Activated CD8-positive, alpha-beta memory T cell treated with anti-CD3 and anti-CD28 coated beads, Interleukin-2, amount 10 ng/mL, durations not matched to agents 7 days and 5 days (primary cell): ENCODE data around the gene RNF126. TPM values are rescaled to one million over a fixed set of nuclear protein-coding genes. Genes with fewer than 3 reads are reported as not detected.

Experiments used
- ATAC-seq: fragments of 150-1000 bp; cut with Tn5 transposase; one replicate; pipeline ENCODE4 v1.10.0; 2021; ENCODE audit warnings: moderate library complexity
- CTCF ChIA-PET: fragments of 350-600 bp; sonication (Branson Sonifier 250); formaldehyde crosslinking; loops from one replicate; lab custom pipeline; 2021; ENCODE audit warnings: antibody characterized with exemption; lab: Charles Lee
- DNase-seq: peaks from one replicate; pipeline ENCODE4 v3.0.0-alpha.2; 2020
- H3K27ac Mint-ChIP-seq: one replicate; pipeline ENCODE4 v1.8.0; 2021; ENCODE audit warnings: mild to moderate bottlenecking, mixed read lengths
- H3K27me3 Mint-ChIP-seq: one replicate; pipeline ENCODE4 v1.8.0; 2021; ENCODE audit warnings: mixed read lengths
- H3K36me3 Mint-ChIP-seq: one replicate; pipeline ENCODE4 v1.8.0; 2021; ENCODE audit warnings: mild to moderate bottlenecking, mixed read lengths
- H3K4me1 Mint-ChIP-seq: one replicate; pipeline ENCODE4 v1.8.0; 2021; ENCODE audit warnings: mixed read lengths
- H3K4me3 Mint-ChIP-seq: one replicate; pipeline ENCODE4 v1.8.0; 2021; ENCODE audit warnings: mild to moderate bottlenecking, moderate library complexity, mixed read lengths
- H3K9me3 Mint-ChIP-seq: one replicate; pipeline ENCODE4 v1.8.0; 2022; ENCODE audit warnings: low read depth, mixed read lengths
- total RNA-seq, 2 experiments: library from RNA; stranded (reverse); gene quantifications; one replicate each; pipeline ENCODE4 v1.2.3, GENCODE V29; 2021

RNF126 gene
- total RNA-seq, 2 experiments from 2014 or later: 76.9 to 83.0 TPM

GRCh38 chr19:695352-695949 is 32.4 kb upstream of the RNF126 start, which contains the start of gene PRSS57:
TSS of gene PRSS57 (minus strand) at chr19:695452. CDS start at chr19:695430, 22 bp downstream.
- Mint-ChIP-seq H3K36me3 (no peaks in the 10 kb centered on the region), H3K4me1 (peaks cover 9% of the 10 kb centered on the region), H3K27me3 (peaks cover 14% of the 10 kb centered on the region), H3K4me3 (no peak within 1 kb of the TSS), H3K27ac (no peak within 1 kb of the TSS), H3K9me3 (no peaks in the 10 kb centered on the region)
- no peak for DNase-seq
- peak; percentile 30 for ATAC-seq
- CTCF ChIA-PET: interaction anchor here (0.6 kb wide), 1 partner anchor 228 kb away, joined by 4 read pairs; no protein-coding TSS in a partner anchor

- Mint-ChIP-seq H3K4me3 (no peak overlapping the region), H3K4me1 (peaks cover 9% of the 10 kb centered on the region), H3K27me3 (peaks cover 14% of the 10 kb centered on the region), H3K9me3 (no peaks in the 10 kb centered on the region), H3K27ac (no peak overlapping the region), H3K36me3 (no peaks in the 10 kb centered on the region)
- CTCF ChIA-PET: interaction anchor here (0.6 kb wide), 1 partner anchor 228 kb away, joined by 4 read pairs; no protein-coding TSS in a partner anchor
- ATAC-seq (no peak), DNase-seq (no peak)
Measured at GRCh38 chr19:694481-695351, 31.7 kb upstream of the RNF126 start.

GRCh38 chr19:690203-690602 is 27.2 kb upstream of the RNF126 start:
- Mint-ChIP-seq H3K4me3 (no peak overlapping the region), H3K36me3 (no peaks in the 10 kb centered on the region), H3K9me3 (no peaks in the 10 kb centered on the region), H3K27me3 (peaks cover 8% of the 10 kb centered on the region), H3K4me1 (peaks cover 3% of the 10 kb centered on the region), H3K27ac (no peak overlapping the region)
- CTCF ChIA-PET: no interaction called here
- DNase-seq (no peak), ATAC-seq (no peak)

GRCh38 chr19:688992-689391 is 26.0 kb upstream of the RNF126 start:
- CTCF ChIA-PET: no interaction called here
- H3K9me3 Mint-ChIP-seq: no peaks in the 10 kb centered on the region
- H3K27me3 Mint-ChIP-seq: no peaks in the 10 kb centered on the region
- DNase-seq (no peak), ATAC-seq (no peak)
- no peak overlapping the region for H3K27ac Mint-ChIP-seq
- H3K4me3 Mint-ChIP-seq: no peak overlapping the region
- H3K36me3 Mint-ChIP-seq: no peaks in the 10 kb centered on the region
- H3K4me1 Mint-ChIP-seq: no peaks in the 10 kb centered on the region

DNA sequence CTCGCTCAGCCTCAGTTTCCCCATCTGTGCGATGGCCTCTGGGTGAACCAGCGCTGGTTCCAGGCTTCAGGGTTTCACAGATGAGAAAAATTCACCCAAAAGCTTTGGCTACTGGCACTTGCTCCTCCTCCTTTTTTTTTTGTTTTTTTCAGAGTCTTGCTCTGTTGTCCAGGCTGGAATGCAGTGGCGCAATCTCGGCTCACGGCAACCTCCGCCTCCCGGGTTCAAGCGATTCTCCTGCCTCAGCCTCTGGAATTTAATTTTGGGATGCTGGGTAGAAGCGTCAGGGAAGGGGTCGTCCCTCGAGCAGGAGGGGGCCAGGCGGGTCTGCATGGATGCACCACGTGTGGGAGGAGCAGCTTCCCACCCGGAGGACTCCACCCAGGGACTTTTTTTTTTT is 25.2 kb upstream of the RNF126 start:
- DNase-seq (no peak), ATAC-seq (no peak)
- H3K27me3 Mint-ChIP-seq: no peaks in the 10 kb centered on the region
- no peaks in the 10 kb centered on the region for H3K36me3 Mint-ChIP-seq
- no peaks in the 10 kb centered on the region for H3K4me1 Mint-ChIP-seq
- no peaks in the 10 kb centered on the region for H3K9me3 Mint-ChIP-seq
- no peak overlapping the region for H3K4me3 Mint-ChIP-seq
- CTCF ChIA-PET: interaction anchor here (0.6 kb wide), 1 partner anchor 185 kb away, joined by 3 read pairs; no protein-coding TSS in a partner anchor
- H3K27ac Mint-ChIP-seq: no peak overlapping the region

DNA sequence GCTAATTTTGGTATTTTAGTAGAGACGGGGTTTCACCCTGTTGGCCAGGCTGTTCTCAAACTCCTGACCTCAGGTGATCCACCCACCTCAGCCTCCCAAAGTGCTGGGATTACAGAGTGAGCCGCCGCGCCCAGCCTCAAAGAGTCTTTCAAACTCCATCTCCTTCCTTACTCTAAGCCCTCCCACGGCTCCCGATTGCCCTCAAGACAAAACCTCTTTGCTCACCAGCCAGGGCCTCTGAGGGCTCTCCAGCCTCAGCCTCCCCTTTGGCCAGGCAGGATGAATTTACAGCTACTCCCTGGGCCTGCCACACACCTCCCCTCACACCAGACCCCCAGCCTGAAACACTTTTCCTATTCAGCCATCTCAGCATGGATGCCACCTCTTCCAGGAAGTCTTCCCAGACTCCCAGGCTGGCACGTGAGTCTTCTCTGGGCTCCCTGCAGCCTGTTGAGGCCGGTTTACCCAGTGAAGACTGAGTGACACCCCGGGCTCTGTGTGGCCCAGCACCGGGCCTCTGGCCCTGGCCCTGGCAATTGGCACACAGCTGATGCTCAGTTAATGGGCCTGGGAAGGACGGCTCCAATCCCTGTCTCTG is 24.7 kb upstream of the RNF126 start:
- H3K36me3 Mint-ChIP-seq: no peaks in the 10 kb centered on the region
- no peak overlapping the region for H3K4me3 Mint-ChIP-seq
- CTCF ChIA-PET: interaction anchor here (0.6 kb wide), 1 partner anchor 186 kb away, joined by 3 read pairs; no protein-coding TSS in a partner anchor
- ATAC-seq (no peak), DNase-seq (no peak)
- no peaks in the 10 kb centered on the region for H3K9me3 Mint-ChIP-seq
- H3K4me1 Mint-ChIP-seq: no peaks in the 10 kb centered on the region
- no peak overlapping the region for H3K27ac Mint-ChIP-seq
- H3K27me3 Mint-ChIP-seq: no peaks in the 10 kb centered on the region

- DNase-seq (no peak), ATAC-seq (no peak)
- Mint-ChIP-seq H3K9me3 (no peaks in the 10 kb centered on the region), H3K27ac (no peak overlapping the region), H3K36me3 (no peaks in the 10 kb centered on the region), H3K27me3 (no peaks in the 10 kb centered on the region), H3K4me1 (no peaks in the 10 kb centered on the region), H3K4me3 (no peak overlapping the region)
- CTCF ChIA-PET: interaction anchor here (1.0 kb wide), 1 partner anchor 115 kb away, joined by 3 read pairs; the partner anchor contains the start of gene BSG
Measured at GRCh38 chr19:686589-687297, 23.7 kb upstream of the RNF126 start.

- H3K4me1 Mint-ChIP-seq: peaks cover 2% of the 10 kb centered on the region
- H3K9me3 Mint-ChIP-seq: no peaks in the 10 kb centered on the region
- H3K4me3 Mint-ChIP-seq: no peak overlapping the region
- CTCF ChIA-PET: no interaction called here
- DNase-seq (no peak), ATAC-seq (no peak)
- no peak overlapping the region for H3K27ac Mint-ChIP-seq
- H3K36me3 Mint-ChIP-seq: no peaks in the 10 kb centered on the region
- no peaks in the 10 kb centered on the region for H3K27me3 Mint-ChIP-seq
Measured at GRCh38 chr19:685454-685931, 22.5 kb upstream of the RNF126 start.

GRCh38 chr19:682678-683320 is 19.8 kb upstream of the RNF126 start:
- no peak overlapping the region for H3K4me3 Mint-ChIP-seq
- no peak overlapping the region for H3K27ac Mint-ChIP-seq
- DNase-seq (no peak), ATAC-seq (no peak)
- no peaks in the 10 kb centered on the region for H3K9me3 Mint-ChIP-seq
- H3K4me1 Mint-ChIP-seq: peaks cover 2% of the 10 kb centered on the region
- H3K36me3 Mint-ChIP-seq: no peaks in the 10 kb centered on the region
- CTCF ChIA-PET: interaction anchor here (1.1 kb wide), 1 partner anchor 51 kb away, joined by 3 read pairs; no protein-coding TSS in a partner anchor
- no peaks in the 10 kb centered on the region for H3K27me3 Mint-ChIP-seq

- peak overlapping the region; percentile 76 for H3K4me3 Mint-ChIP-seq
- DNase-seq: peak; percentile 96
Measured at GRCh38 chr19:681029-682019, 18.3 kb upstream of the RNF126 start.

DNA sequence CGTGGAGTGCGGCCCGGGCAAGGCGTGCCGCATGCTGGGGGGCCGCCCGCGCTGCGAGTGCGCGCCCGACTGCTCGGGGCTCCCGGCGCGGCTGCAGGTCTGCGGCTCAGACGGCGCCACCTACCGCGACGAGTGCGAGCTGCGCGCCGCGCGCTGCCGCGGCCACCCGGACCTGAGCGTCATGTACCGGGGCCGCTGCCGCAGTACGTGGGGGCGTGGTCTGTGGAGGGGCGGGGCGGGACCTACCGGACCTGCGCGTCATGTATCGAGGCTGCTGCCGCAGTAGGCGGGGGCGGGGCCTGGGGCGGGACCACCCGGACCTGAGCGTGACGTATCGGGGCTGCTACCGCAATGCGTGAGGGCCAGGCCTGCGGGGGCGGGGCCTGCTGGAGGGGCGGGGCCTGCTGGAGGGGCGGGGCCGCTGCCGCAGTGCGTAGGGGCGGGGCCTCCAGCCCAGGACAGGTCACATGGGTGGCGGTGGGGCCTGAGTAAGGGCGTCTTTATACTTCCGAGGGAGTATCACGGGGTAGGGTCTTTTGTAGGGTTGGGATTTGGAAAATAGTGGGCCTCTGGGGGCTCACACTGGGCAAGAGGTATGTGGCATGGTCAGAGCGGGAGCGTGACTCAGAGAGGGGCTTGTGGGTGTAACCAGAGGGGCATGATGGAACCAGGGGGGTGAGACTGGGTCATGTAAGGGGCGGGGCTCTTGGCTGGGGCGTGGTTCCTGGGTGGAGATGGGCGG is 17.4 kb upstream of the RNF126 start:
- H3K4me1 Mint-ChIP-seq: peaks cover 2% of the 10 kb centered on the region
- H3K27me3 Mint-ChIP-seq: peaks cover 5% of the 10 kb centered on the region
- no peaks in the 10 kb centered on the region for H3K36me3 Mint-ChIP-seq
- H3K4me3 Mint-ChIP-seq: peak overlapping the region; percentile 76
- ATAC-seq (peak; percentile 81), DNase-seq (peak; percentile 100)
- H3K27ac Mint-ChIP-seq: peak overlapping the region; percentile 100
- no peaks in the 10 kb centered on the region for H3K9me3 Mint-ChIP-seq
- CTCF ChIA-PET: interaction anchor here (0.6 to 2.4 kb wide), 7 partner anchors 12 to 96 kb away, joined by 3 to 10 read pairs (median 6); partner anchors contain the start of genes POLRMT and RNF126

More at GRCh38 chr19:681029-682019, 18.3 kb upstream of the RNF126 start:
- H3K4me1 Mint-ChIP-seq: peaks cover 2% of the 10 kb centered on the region
- ATAC-seq: no peak
- peak overlapping the region; percentile 100 for H3K27ac Mint-ChIP-seq
- no peaks in the 10 kb centered on the region for H3K27me3 Mint-ChIP-seq
- CTCF ChIA-PET: interaction anchor here (0.6 to 2.4 kb wide), 4 partner anchors 22 to 97 kb away, joined by 3 to 10 read pairs (median 6); partner anchors contain the start of gene POLRMT
- H3K36me3 Mint-ChIP-seq: no peaks in the 10 kb centered on the region
- no peaks in the 10 kb centered on the region for H3K9me3 Mint-ChIP-seq
